Measurements from ENCODE around the gene SLC6A17.

The SLC6A17 gene

DNA sequence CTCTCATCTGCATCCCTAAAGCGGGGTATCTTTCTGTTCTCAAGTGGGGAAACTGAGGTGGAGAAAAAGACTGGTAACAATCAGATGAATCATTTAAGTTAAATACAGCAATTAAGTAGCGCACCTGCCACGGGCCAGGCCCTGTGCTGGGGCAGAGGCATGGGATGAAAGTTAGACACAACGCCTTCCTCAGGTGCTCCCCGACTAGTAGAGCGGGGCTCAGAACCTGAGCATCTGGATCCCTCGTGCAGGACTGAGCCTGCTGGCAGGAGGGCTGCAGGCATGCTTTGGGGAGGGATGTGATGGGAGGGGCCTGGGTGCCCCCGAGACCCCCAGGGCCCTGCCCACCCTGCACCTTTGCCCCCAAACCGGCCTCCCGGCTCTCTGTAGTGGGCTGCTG is 44.9 kb downstream of the SLC6A17 start:
- no peak for DNase-seq (ENCODE audit: low read depth)
- no peak overlapping the region for H3K4me3 ChIP-seq (ENCODE audit: low read depth, low read length)
- TF ChIP-seq, protein P1, sequence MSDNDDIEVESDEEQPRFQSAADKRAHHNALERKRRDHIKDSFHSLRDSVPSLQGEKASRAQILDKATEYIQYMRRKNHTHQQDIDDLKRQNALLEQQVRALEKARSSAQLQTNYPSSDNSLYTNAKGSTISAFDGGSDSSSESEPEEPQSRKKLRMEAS (IDR thresholded peaks at IDR 0.05; ENCODE audit: low read depth, low read length): no peak
- TF ChIP-seq MYC (IDR thresholded peaks at IDR 0.05; ENCODE audit: low read depth, low read length) (no peak), POLR2A (IDR thresholded peaks at IDR 0.05; ENCODE audit: extremely low read depth, insufficient read length) (no peak)
- TF ChIP-seq, protein P2, sequence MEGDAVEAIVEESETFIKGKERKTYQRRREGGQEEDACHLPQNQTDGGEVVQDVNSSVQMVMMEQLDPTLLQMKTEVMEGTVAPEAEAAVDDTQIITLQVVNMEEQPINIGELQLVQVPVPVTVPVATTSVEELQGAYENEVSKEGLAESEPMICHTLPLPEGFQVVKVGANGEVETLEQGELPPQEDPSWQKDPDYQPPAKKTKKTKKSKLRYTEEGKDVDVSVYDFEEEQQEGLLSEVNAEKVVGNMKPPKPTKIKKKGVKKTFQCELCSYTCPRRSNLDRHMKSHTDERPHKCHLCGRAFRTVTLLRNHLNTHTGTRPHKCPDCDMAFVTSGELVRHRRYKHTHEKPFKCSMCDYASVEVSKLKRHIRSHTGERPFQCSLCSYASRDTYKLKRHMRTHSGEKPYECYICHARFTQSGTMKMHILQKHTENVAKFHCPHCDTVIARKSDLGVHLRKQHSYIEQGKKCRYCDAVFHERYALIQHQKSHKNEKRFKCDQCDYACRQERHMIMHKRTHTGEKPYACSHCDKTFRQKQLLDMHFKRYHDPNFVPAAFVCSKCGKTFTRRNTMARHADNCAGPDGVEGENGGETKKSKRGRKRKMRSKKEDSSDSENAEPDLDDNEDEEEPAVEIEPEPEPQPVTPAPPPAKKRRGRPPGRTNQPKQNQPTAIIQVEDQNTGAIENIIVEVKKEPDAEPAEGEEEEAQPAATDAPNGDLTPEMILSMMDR (IDR thresholded peaks at IDR 0.05; ENCODE audit: low read depth, low read length): no peak

DNA sequence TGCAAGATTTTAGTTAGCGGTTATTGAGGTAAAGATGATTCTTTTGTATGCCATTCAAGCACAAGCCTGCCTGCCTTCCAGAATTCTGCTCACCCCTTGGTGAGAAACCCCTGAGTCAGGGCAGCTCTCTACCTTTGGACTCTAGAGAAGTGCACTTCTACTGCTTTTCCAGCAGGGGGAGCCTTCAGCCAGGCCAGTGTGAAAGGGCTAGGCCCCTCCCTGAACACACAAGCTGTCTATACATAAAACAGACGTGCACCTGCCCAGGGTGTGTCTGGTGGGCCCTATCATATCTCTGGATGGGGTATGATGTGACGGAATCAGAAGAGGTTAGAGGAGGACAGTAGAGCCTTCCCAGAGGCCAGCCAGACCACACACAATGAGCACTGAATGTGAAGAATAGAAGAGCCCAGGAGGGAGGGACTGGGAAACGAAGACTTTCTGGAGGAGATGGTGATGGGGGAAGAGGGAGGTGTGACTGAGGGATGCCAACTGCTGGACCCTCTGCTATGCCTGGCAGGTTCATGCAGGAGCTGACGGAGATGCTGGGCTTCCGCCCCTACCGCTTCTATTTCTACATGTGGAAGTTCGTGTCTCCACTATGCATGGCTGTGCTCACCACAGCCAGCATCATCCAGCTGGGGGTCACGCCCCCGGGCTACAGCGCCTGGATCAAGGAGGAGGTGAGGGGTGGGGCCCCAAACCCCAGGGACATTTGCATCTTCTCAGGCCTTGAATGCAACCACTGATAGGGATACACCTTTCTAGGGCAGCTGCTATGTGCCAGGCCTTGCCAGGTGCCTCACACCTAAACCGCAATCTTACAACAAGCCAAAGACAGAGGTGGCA is 46.8 kb downstream of the SLC6A17 start:
- peak; percentile 59 for DNase-seq (ENCODE audit: low read depth)
- H3K4me3 ChIP-seq (ENCODE audit: low read depth, low read length): no peak overlapping the region
- TF ChIP-seq POLR2A (IDR thresholded peaks at IDR 0.05; ENCODE audit: extremely low read depth, insufficient read length) (no peak), MYC (IDR thresholded peaks at IDR 0.05; ENCODE audit: low read depth, low read length) (0 out of 2 replicates have a peak, but pooled peaks have one; percentile 8)
- TF ChIP-seq, protein P2 (IDR thresholded peaks at IDR 0.05; ENCODE audit: low read depth, low read length): peak; percentile 93

DNA sequence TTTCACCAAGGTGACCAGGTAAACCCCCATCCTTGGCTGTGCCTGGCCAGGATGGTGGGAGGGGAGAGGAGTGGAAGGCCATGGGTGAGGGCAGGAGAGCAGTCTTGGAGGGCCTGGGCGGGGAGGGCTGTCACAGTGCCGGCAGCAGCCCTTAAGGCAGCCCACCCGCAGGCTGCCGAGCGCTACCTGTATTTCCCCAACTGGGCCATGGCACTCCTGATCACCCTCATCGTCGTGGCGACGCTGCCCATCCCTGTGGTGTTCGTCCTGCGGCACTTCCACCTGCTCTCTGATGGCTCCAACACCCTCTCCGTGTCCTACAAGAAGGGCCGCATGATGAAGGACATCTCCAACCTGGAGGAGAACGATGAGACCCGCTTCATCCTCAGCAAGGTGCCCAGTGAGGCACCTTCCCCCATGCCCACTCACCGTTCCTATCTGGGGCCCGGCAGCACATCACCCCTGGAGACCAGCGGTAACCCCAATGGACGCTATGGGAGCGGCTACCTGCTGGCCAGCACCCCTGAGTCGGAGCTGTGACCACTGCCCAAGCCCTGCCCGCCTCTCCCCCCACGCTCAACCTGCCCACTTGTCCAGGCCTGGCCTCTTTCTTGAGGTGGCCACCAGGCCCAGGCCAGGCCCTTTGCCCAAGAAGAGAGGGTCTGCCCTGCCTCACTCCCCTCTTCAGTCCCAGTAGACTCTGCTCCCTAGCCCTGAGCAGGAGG is 47.8 kb downstream of the SLC6A17 start:
- H3K4me3 ChIP-seq (ENCODE audit: low read depth, low read length): no peak overlapping the region
- TF ChIP-seq, protein P1 (IDR thresholded peaks at IDR 0.05; ENCODE audit: low read depth, low read length): no peak
- DNase-seq (ENCODE audit: low read depth): no peak

DNA sequence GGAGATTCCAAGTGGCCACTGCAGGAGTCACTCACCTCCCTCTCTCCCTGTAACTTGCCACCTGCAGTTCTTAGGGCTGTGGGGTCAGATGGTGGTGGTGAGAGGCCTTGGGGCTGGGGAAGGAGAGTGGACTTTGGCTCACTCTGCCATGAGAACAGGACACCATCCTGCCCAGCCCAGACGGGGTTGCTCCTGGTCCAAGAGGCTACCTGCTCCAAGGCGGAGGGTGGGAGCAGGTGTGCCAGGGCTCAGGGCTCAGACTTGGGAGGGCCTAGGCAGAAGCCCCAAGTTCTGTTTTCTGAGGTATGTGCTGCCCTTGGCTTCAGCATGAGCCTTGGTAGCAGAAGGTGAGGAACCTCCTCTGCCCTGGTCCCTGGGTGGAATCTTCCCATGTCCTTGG is 48.5 kb downstream of the SLC6A17 start:
- no peak overlapping the region for H3K4me3 ChIP-seq (ENCODE audit: low read depth, low read length)
- DNase-seq (ENCODE audit: low read depth): no peak
- TF ChIP-seq MYC (IDR thresholded peaks at IDR 0.05; ENCODE audit: low read depth, low read length): no peak
- TF ChIP-seq POLR2A (IDR thresholded peaks at IDR 0.05; ENCODE audit: extremely low read depth, insufficient read length): no peak
- TF ChIP-seq, protein P2 (IDR thresholded peaks at IDR 0.05; ENCODE audit: low read depth, low read length): no peak
- TF ChIP-seq, protein P1 (IDR thresholded peaks at IDR 0.05; ENCODE audit: low read depth, low read length): no peak

DNA sequence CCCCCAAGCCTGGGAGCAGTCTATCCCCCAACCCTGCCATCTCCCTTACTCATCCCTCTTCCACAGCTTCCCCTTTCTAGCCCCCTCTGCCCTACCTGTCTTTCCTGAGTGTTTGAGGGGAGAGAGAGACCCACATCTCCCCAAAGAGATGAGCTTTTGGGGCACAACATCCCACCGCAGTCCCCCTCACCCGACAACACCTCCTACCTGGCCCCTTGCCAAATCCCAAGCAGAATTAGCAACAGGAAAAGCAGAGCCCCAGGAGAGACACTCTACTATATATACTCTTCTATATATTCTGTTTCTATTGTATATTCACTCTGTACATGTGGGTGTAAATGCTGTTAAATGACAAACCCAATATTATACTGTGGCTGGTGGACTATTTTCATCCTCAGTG is 49.9 kb downstream of the SLC6A17 start:
- DNase-seq (ENCODE audit: low read depth): no peak
- H3K4me3 ChIP-seq (ENCODE audit: low read depth, low read length): no peak overlapping the region
- TF ChIP-seq MYC (IDR thresholded peaks at IDR 0.05; ENCODE audit: low read depth, low read length): no peak
- TF ChIP-seq, protein P2 (IDR thresholded peaks at IDR 0.05; ENCODE audit: low read depth, low read length): no peak
- no peak for TF ChIP-seq POLR2A (IDR thresholded peaks at IDR 0.05; ENCODE audit: extremely low read depth, insufficient read length)

DNA sequence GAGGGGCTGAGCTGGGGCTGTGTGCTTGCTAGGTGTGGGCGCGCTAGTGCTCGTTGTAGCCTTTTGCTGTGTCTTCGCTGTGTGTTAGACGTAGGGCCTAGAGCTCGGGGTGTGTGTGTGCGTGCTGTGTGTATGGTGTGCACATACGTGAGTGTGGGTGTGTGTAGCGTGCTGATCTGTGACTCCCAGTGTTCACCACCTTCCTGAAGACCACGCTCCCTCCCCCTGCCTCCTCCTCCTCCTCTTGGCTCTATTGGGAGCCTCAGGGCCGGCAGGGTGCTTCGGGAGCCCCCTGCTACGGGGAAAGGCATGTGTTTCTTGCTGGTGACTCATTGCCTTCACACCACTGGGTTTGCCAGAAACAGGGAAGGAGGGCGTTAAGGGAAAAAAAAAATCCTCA is 50.4 kb downstream of the SLC6A17 start:
- DNase-seq (ENCODE audit: low read depth): no peak
- TF ChIP-seq, protein P1 (IDR thresholded peaks at IDR 0.05; ENCODE audit: low read depth, low read length): no peak
- no peak for TF ChIP-seq POLR2A (IDR thresholded peaks at IDR 0.05; ENCODE audit: extremely low read depth, insufficient read length)
- TF ChIP-seq MYC (IDR thresholded peaks at IDR 0.05; ENCODE audit: low read depth, low read length): no peak
- TF ChIP-seq, protein P2 (IDR thresholded peaks at IDR 0.05; ENCODE audit: low read depth, low read length): no peak
- H3K4me3 ChIP-seq (ENCODE audit: low read depth, low read length): no peak overlapping the region

Measured in NB4 (cell line).